HUES6 (cell line): ENCODE results near the gene ZNF777.
"Not testable (repeated sequence)": the region's sequence is repeated elsewhere in the genome, so short reads cannot be mapped to it uniquely, and the experiment has no call there.

Experiments
- H3K27ac ChIP-seq: 2 replicates; pipeline ENCODE4 v1.7.0; 2013; ENCODE audit warnings: low read depth, mild to moderate bottlenecking, low read length, inconsistent platforms
- H3K27me3 ChIP-seq: 2 replicates; pipeline ENCODE4 v1.6.1; 2013; ENCODE audit warnings: low read length; ENCODE audit not compliant: control insufficient read depth, insufficient read depth
- H3K36me3 ChIP-seq: 2 replicates; pipeline ENCODE4 v1.6.1; 2013; ENCODE audit warnings: low read length; ENCODE audit not compliant: control insufficient read depth, insufficient read depth
- H3K4me1 ChIP-seq: 2 replicates; pipeline ENCODE4 v1.6.1; 2013; ENCODE audit warnings: low read length; ENCODE audit not compliant: control insufficient read depth, insufficient read depth
- H3K4me3 ChIP-seq: 2 replicates; pipeline ENCODE4 v1.5.1; 2013; ENCODE audit warnings: low read depth, low read length
- H3K9ac ChIP-seq: one replicate; pipeline ENCODE4 v1.6.1; 2013; ENCODE audit warnings: mild to moderate bottlenecking, low read length
- H3K9me3 ChIP-seq: 2 replicates; pipeline ENCODE4 v1.6.1; 2013; ENCODE audit warnings: low read depth, low read length; ENCODE audit not compliant: control insufficient read depth, insufficient read depth

Gene ZNF777

DNA sequence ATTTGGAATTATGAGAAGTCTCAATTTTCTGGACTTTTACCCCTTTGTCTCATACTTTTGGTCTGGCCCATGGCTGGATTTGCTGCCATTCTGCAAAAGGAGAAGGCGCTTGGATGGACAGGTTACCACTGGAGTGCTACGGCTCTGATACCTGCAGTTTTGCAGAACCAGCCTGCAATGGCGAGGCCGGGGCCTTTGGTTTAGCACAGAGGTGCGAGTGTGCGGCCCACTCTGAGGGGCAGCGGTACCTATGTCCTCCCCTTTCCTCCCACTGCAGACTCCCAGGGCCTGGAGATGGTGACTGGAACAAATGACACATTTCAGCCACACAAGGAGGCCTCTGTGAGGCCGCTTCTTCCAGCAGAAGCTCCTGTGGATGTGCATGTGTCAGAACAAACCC lies 11.9 kb downstream of the ZNF777 start:
- H3K27me3 ChIP-seq, result no peaks in the 10 kb centered on the region
- no peaks in the 10 kb centered on the region for H3K4me1 ChIP-seq
- H3K4me3 ChIP-seq, result no peak overlapping the region
- no peak overlapping the region for H3K9ac ChIP-seq
- no peaks in the 10 kb centered on the region for H3K9me3 ChIP-seq
- H3K27ac ChIP-seq, result no peak overlapping the region
- peaks cover 66% of the 10 kb centered on the region for H3K36me3 ChIP-seq

DNA sequence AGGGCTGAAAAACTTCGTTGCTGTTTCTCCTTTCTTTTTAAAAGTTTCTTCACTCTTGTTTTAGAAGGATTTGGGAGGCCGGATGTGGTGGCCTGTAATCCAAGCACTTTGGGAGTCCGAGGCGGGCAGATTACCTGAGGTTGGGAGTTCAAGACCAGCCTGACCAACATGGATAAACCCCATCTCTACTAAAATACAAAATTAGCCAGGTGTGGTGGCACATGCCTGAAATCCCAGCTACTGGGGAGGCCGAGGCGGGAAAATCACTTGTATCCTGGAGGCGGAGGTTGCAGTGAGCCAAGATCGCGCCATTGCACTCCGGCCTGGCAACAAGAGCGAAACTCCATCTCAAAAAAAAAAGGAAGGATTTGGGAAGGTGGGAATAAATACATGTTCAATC lies 14.8 kb downstream of the ZNF777 start:
- peaks cover 56% of the 10 kb centered on the region for H3K36me3 ChIP-seq
- H3K9me3 ChIP-seq, H3K27ac ChIP-seq, H3K4me3 ChIP-seq, H3K27me3 ChIP-seq, H3K9ac ChIP-seq, H3K4me1 ChIP-seq: not testable (repeated sequence)

- Histone ChIP-seq H3K4me3 (no peak overlapping the region), H3K27me3 (no peaks in the 10 kb centered on the region), H3K27ac (no peak overlapping the region), H3K9me3 (no peaks in the 10 kb centered on the region), H3K36me3 (peaks cover 42% of the 10 kb centered on the region), H3K9ac (no peak overlapping the region), H3K4me1 (no peaks in the 10 kb centered on the region)
Measured at GRCh38 chr7:149444287-149444686, 16.6 kb downstream of the ZNF777 start.

DNA sequence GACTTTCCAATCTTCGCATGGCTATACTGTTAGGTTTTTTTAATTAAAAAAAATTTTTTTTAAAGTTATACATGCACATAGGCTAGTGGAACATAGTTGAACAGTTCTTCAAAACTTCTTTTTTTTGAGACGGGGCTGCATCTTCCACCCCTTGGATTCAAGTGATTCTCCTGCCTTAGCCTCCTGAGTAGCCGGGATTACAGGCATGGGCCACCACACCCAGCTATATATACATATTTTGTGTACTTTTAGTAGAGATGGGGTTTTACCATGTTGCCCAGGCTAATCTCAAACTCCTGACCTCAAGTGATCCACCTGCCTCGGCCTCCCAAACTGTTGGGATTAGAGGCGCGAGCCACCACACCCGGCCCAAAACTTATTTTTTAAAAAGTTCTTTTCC lies 17.3 kb downstream of the ZNF777 start:
- no peak overlapping the region for H3K4me3 ChIP-seq
- H3K9me3 ChIP-seq, result no peaks in the 10 kb centered on the region
- H3K9ac ChIP-seq, result no peak overlapping the region
- no peak overlapping the region for H3K27ac ChIP-seq
- peaks cover 35% of the 10 kb centered on the region for H3K36me3 ChIP-seq
- H3K4me1 ChIP-seq, result no peaks in the 10 kb centered on the region
- H3K27me3 ChIP-seq, result no peaks in the 10 kb centered on the region

DNA sequence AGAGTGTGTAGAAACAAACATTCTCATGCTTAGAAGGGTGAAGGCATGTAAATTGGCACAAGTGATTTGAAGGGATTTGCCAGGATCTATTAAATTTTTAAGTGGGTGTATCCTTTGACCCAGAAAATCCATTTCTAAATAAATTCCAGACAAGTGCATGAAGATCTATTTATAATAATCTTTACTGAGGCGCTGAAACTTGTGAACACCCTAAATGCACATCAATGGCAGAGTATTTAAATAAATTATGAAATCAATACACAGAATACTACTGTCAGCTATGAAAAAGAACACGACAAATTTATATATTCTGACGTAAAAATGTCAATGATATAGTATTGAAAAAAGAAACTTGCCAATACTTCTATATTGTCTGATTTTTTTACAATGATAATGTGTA lies 17.9 kb downstream of the ZNF777 start:
- H3K36me3 ChIP-seq, result peaks cover 37% of the 10 kb centered on the region
- no peaks in the 10 kb centered on the region for H3K4me1 ChIP-seq
- no peak overlapping the region for H3K4me3 ChIP-seq
- no peak overlapping the region for H3K27ac ChIP-seq
- no peak overlapping the region for H3K9ac ChIP-seq
- no peaks in the 10 kb centered on the region for H3K27me3 ChIP-seq
- no peaks in the 10 kb centered on the region for H3K9me3 ChIP-seq

- Histone ChIP-seq H3K27me3 (no peaks in the 10 kb centered on the region), H3K27ac (no peak overlapping the region), H3K4me1 (no peaks in the 10 kb centered on the region), H3K36me3 (peaks cover 26% of the 10 kb centered on the region), H3K4me3 (no peak overlapping the region), H3K9ac (no peak overlapping the region), H3K9me3 (no peaks in the 10 kb centered on the region)
Measured at GRCh38 chr7:149440222-149440621, 20.6 kb downstream of the ZNF777 start.

- H3K36me3 ChIP-seq, result peaks cover 27% of the 10 kb centered on the region
- no peak overlapping the region for H3K27ac ChIP-seq
- no peaks in the 10 kb centered on the region for H3K4me1 ChIP-seq
- H3K4me3 ChIP-seq, result no peak overlapping the region
- no peaks in the 10 kb centered on the region for H3K9me3 ChIP-seq
- H3K9ac ChIP-seq, result no peak overlapping the region
- H3K27me3 ChIP-seq, result no peaks in the 10 kb centered on the region
Measured at GRCh38 chr7:149436358-149436757, 24.5 kb downstream of the ZNF777 start.

DNA sequence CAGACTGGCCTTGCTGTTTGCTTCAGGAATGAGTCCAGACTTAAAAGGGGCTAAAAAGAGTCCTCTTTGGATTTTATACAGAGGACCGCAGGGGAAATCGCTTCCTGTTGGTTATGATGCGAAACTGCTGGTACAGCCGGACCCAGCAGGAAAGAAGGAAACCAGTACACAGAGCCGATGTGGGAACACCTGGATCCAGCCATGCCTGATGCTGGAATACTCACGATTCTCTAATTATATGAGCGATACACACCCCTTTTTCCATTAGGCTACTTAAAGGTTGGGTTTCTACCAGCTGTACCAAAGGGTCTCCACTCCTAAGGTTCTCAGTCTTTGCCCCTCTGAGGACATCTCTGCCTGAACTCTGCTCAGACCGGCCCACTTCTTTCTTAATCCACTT lies 27.7 kb downstream of the ZNF777 start:
- H3K27me3 ChIP-seq, result no peaks in the 10 kb centered on the region
- H3K9me3 ChIP-seq, result no peaks in the 10 kb centered on the region
- H3K9ac ChIP-seq, result no peak overlapping the region
- peaks cover 25% of the 10 kb centered on the region for H3K36me3 ChIP-seq
- no peaks in the 10 kb centered on the region for H3K4me1 ChIP-seq
- H3K27ac ChIP-seq, result no peak overlapping the region
- no peak overlapping the region for H3K4me3 ChIP-seq

DNA sequence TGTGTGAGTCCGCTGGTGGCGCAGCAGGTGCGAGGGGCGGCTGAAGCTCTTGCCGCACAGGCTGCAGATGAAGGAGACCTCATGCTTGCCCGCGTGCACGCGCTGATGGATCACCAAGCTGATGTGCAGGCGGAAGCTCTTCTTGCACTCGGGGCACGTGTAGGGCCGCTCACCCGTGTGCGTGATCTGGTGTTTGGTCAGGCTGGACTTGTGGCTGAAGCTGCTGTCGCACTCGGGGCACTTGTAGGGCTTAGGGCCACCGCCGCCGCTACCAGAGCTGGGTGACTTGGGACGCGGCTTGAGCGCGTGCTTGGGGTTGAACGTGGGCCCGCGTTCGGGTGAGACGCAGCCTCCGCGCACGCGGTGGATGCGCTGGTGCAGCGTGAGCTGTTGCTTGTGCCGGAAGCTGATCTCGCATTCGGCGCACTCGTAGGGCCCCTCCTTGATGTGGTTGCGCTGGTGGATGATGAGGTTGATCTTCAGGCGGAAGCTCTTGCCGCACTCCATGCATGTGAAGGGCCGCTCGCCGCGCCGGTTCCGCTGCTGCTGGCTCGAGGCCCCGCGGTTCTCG lies 28.7 kb downstream of the ZNF777 start:
- H3K9me3 ChIP-seq, result no peaks in the 10 kb centered on the region
- no peak overlapping the region for H3K27ac ChIP-seq
- H3K4me1 ChIP-seq, result no peaks in the 10 kb centered on the region
- H3K9ac ChIP-seq, result no peak overlapping the region
- peaks cover 25% of the 10 kb centered on the region for H3K36me3 ChIP-seq
- no peak overlapping the region for H3K4me3 ChIP-seq
- no peaks in the 10 kb centered on the region for H3K27me3 ChIP-seq

GRCh38 chr7:149431486-149432120 lies 29.3 kb downstream of the ZNF777 start:
- Histone ChIP-seq H3K9ac (no peak overlapping the region), H3K4me1 (no peaks in the 10 kb centered on the region), H3K36me3 (peaks cover 24% of the 10 kb centered on the region), H3K27me3 (no peaks in the 10 kb centered on the region), H3K9me3 (no peaks in the 10 kb centered on the region), H3K4me3 (no peak overlapping the region), H3K27ac (no peak overlapping the region)

- no peaks in the 10 kb centered on the region for H3K9me3 ChIP-seq
- peaks cover 16% of the 10 kb centered on the region for H3K36me3 ChIP-seq
- no peaks in the 10 kb centered on the region for H3K4me1 ChIP-seq
- H3K9ac ChIP-seq, result no peak overlapping the region
- no peak overlapping the region for H3K4me3 ChIP-seq
- no peaks in the 10 kb centered on the region for H3K27me3 ChIP-seq
- H3K27ac ChIP-seq, result no peak overlapping the region
Measured at GRCh38 chr7:149430192-149430591, 30.7 kb downstream of the ZNF777 start.
